Esophagus squamous epithelium (tissue), 5 donors: ENCODE results near the gene FCHSD2. TPM values are rescaled to one million over a fixed set of nuclear protein-coding genes. Genes with fewer than 3 reads are reported as not detected.
A peak's percentile ranks its signal among the peaks of the same experiment; 100 is the strongest.

Experiments used
- DNase-seq: peaks from one replicate; lab custom pipeline; 2025; lab: John Stamatoyannopoulos, UW
- H3K27ac ChIP-seq, 4 donors: fragments of 200-600 bp; sonication (generic); one replicate each; pipeline ENCODE4 v1.5.1; 2016 to 2019; ENCODE audit warnings: mild to moderate bottlenecking in 1 of 4
- H3K27me3 ChIP-seq, 4 donors: fragments of 200-600 bp; sonication (generic); 1 replicate in 3 of 4; 2 replicates in 1 of 4; pipeline versions ENCODE4 v1.5.1 to v1.6.0; 2017 to 2021; ENCODE audit warnings: antibody characterized with exemption in 1 of 4
- H3K36me3 ChIP-seq, 3 donors: fragments of 200-600 bp; sonication (generic); one replicate each; pipeline ENCODE4 v1.5.1; 2016 to 2019
- H3K4me1 ChIP-seq, 3 donors: fragments of 200-600 bp; sonication (generic); one replicate each; pipeline ENCODE4 v1.5.1; 2017 to 2019
- H3K4me3 ChIP-seq, 4 donors: fragments of 200-600 bp; sonication (generic); 1 replicate in 3 of 4; 2 replicates in 1 of 4; pipeline ENCODE4 v1.5.1; 2016 to 2019; ENCODE audit warnings: mild to moderate bottlenecking in 2 of 4, moderate library complexity in 1 of 4
- H3K9me3 ChIP-seq, 3 donors: fragments of 200-600 bp; sonication (generic); one replicate each; pipeline ENCODE4 v1.5.1; 2016 to 2019
- CTCF ChIP-seq, 6 experiments: fragments of 450-650 bp in 4 of 6; fragments of 200-600 bp in 2 of 6; sonication (generic) in 2 of 6; IDR thresholded peaks; one replicate each; pipeline ENCODE4 v1.5.1; 2016 to 2019; ENCODE audit warnings: antibody characterized with exemption in 6 of 6, mild to moderate bottlenecking in 4 of 6, moderate library complexity in 4 of 6
- POLR2A ChIP-seq, 4 donors: fragments of 450-650 bp; IDR thresholded peaks; one replicate each; pipeline ENCODE4 v1.6.1; 2017; ENCODE audit warnings: antibody characterized with exemption in 4 of 4, mild to moderate bottlenecking in 4 of 4, moderate library complexity in 3 of 4
- WGBS, 2 donors: methylation state at CpG; one replicate each; pipeline ENCODE4 v1.1.5; 2018; 5-methylcytosine and 5-hydroxymethylcytosine counted together
- intact Hi-C: fragments of 100-400 bp; cut with DNase I; formaldehyde crosslinking; loops from one replicate; pipeline ENCODE4 v1.15.0; 2022
- total RNA-seq, 4 donors: library from RNA; depleted of rRNA; stranded (reverse); fragments of >200 nt; gene quantifications; one replicate each; pipeline ENCODE4 v1.1.0, GENCODE V29; 2016
- donor health status: DM: yes; HTN: yes; CAD: no.

The FCHSD2 gene
- total RNA-seq, 4 donors from 2014 or later, result 4.1 to 12.8 (median 6.8) TPM

GRCh38 chr11:73184953-73185671 is 43.0 kb upstream of the FCHSD2 start:
- no peak for TF ChIP-seq POLR2A (IDR thresholded peaks at IDR 0.05)
- peak; percentile 80 to 95 (median 88) for TF ChIP-seq CTCF (IDR thresholded peaks at IDR 0.05)
- Histone ChIP-seq H3K4me1 (peaks cover 23 to 59% (median 34%) of the 10 kb centered on the region in 3 donors), H3K9me3 (no peaks in the 10 kb centered on the region), H3K36me3 (no peaks in the 10 kb centered on the region), H3K27ac (peak overlapping the region; percentile 74 to 89 (median 82)), H3K4me3 (peak overlapping the region in 1 of 4 donors; percentile 16), H3K27me3 (no peaks in the 10 kb centered on the region)
- intact Hi-C loops, result loop anchor here (5.0 kb wide), 3 partner anchors 42 to 107 kb away; no protein-coding TSS in a partner anchor
- DNase-seq, result no peak
- WGBS, 2 donors, result 23 to 39% methylated on average over 11 to 12 of the region's 18 CpGs

- Histone ChIP-seq H3K9me3 (no peaks in the 10 kb centered on the region), H3K27me3 (no peaks in the 10 kb centered on the region), H3K4me3 (no peak overlapping the region), H3K36me3 (no peaks in the 10 kb centered on the region), H3K27ac (no peak overlapping the region), H3K4me1 (peaks cover 27 to 44% (median 29%) of the 10 kb centered on the region in 3 donors)
- TF ChIP-seq POLR2A (IDR thresholded peaks at IDR 0.05) (no peak), CTCF (IDR thresholded peaks at IDR 0.05) (no peak)
- DNase-seq, result no peak
- intact Hi-C loops, result loop anchor here (5.0 kb wide), 1 partner anchor 54 kb away; no protein-coding TSS in a partner anchor
- WGBS, 2 donors, result 33% methylated on average over 3 of the region's 3 CpGs; no CpG with 5 or more reads in 1 of the 2 donors
Observed at GRCh38 chr11:73182824-73183321, 40.8 kb upstream of the FCHSD2 start.

GRCh38 chr11:73178681-73179080 is 36.6 kb upstream of the FCHSD2 start:
- peaks cover 21 to 35% (median 26%) of the 10 kb centered on the region in 3 donors for H3K4me1 ChIP-seq
- H3K27ac ChIP-seq, result no peak overlapping the region
- WGBS, 2 donors, result 88 to 96% methylated on average over 3 of the region's 4 CpGs
- no peak for DNase-seq
- intact Hi-C loops, result loop anchor here (5.0 to 10.0 kb wide), 3 partner anchors 254 to 451 kb away; no protein-coding TSS in a partner anchor
- TF ChIP-seq POLR2A (IDR thresholded peaks at IDR 0.05) (no peak), CTCF (IDR thresholded peaks at IDR 0.05) (no peak)
- no peaks in the 10 kb centered on the region for H3K36me3 ChIP-seq
- H3K27me3 ChIP-seq, result no peaks in the 10 kb centered on the region
- H3K9me3 ChIP-seq, result no peaks in the 10 kb centered on the region
- H3K4me3 ChIP-seq, result no peak overlapping the region

GRCh38 chr11:73177778-73178539 is 35.8 kb upstream of the FCHSD2 start:
- Histone ChIP-seq H3K36me3 (no peaks in the 10 kb centered on the region), H3K4me3 (no peak overlapping the region), H3K27me3 (no peaks in the 10 kb centered on the region), H3K4me1 (peaks cover 23 to 39% (median 26%) of the 10 kb centered on the region in 3 donors), H3K9me3 (no peaks in the 10 kb centered on the region), H3K27ac (peak overlapping the region in 3 of 4 donors; percentile 46 to 84 (median 78))
- intact Hi-C loops, result loop anchor here (5.0 to 10.0 kb wide), 3 partner anchors 253 to 451 kb away; no protein-coding TSS in a partner anchor
- 35 to 38% methylated on average over 4 to 11 of the region's 15 CpGs for WGBS, 2 donors
- TF ChIP-seq POLR2A (IDR thresholded peaks at IDR 0.05) (no peak), CTCF (IDR thresholded peaks at IDR 0.05) (peak; percentile 57 to 90 (median 84))
- DNase-seq, result peak; percentile 34
